Measurements from ENCODE around the gene WDHD1.

GRCh38 chr14:54967496-54967895, 59.4 kb downstream of the WDHD1 start:
- TF ChIP-seq CTCF (IDR thresholded peaks at IDR 0.05; ENCODE audit: low read depth, low read length, poor library complexity, severe bottlenecking) = no peak
- no peak for TF ChIP-seq EZH2phosphoT487 (IDR thresholded peaks at IDR 0.05; ENCODE audit: borderline replicate concordance, low read length)

Data from DOHH2 (cell line).